ENCODE data around the gene DGKQ. TPM values are rescaled to one million over a fixed set of nuclear protein-coding genes. Genes with fewer than 3 reads are reported as not detected.
"Not testable (repeated sequence)": the region's sequence is repeated elsewhere in the genome, so short reads cannot be mapped to it uniquely, and the experiment has no call there.

DGKQ gene
- total and polyA plus RNA-seq, 10 donors, result 6.3 to 26.3 (median 16.1) TPM

DNA sequence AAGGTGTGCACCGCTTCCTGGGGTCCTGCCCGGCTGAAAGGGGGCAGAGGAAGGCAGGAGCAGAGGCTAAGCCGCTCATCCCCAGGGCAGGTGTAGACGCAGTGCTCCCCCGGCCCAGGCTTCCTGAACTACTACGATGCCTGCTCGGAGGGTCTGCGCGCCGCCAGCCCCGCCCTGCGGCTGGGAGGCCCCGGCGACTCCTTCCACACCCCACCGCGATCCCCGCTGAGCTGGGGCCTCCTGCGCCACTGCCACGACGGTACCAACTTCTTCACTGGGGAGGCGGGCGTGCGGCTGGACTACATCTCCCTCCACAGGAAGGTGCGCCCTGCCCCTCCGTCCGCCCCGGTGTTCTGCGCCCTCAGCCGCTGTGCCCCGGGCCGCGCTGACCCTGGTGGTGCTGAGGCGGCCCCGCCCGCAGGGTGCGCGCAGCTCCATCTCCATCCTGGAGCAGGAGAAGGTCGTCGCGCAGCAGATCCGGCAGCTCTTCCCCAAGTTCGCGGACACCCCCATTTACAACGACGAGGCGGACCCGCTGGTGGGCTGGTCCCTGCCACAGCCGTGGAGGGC is 28.3 kb upstream of the DGKQ start:
- no peaks in the 10 kb centered on the region for H3K36me3 ChIP-seq

DNA sequence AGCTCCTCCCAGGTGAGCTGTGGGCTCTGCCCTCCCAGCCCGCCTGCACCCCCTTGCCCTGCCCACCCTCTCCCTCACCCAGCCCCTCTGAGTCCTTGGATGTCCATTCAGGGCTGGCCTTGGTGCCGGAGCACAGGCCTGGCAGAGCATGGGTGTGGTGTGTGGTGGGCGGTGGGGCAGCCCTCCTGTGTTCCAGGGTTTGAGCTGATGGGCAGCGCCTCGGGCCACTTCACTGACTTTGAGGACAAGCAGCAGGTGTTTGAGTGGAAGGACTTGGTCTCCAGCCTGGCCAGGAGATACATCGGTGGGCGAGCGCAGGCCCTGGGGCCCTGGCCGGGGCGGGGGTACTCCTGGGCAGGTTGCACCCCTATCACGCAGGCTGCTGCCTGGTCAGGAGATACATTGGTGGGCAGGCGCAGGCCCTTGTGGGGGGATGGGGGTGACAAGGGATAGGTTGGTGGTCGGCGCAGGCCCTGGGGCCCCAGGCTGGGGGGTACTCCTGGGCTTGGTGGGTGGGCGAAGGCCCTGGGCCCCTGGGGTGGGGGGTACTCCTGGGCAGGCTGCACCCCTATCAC is 27.4 kb upstream of the DGKQ start:
- H3K9me3 ChIP-seq, result no peaks in the 10 kb centered on the region
- no peak overlapping the region for H3K27ac ChIP-seq
- intact Hi-C loops (cut with DNase I; ENCODE audit: low total_unique reads), result no loop called here
- H3K4me1 ChIP-seq, result peaks cover 13 to 58% (median 40%) of the 10 kb centered on the region in 6 donors
- DNase-seq, result no peak
- H3K27me3 ChIP-seq (replicated peaks in 1 of 7), result peaks cover 12 to 100% (median 82%) of the 10 kb centered on the region in 7 donors
- H3K36me3 ChIP-seq, result no peaks in the 10 kb centered on the region
- WGBS, 5 donors, result 79 to 90% (median 88%) methylated on average over 10 to 15 of the region's 15 CpGs
- no peak overlapping the region for H3K4me3 ChIP-seq
- TF ChIP-seq, protein P1, sequence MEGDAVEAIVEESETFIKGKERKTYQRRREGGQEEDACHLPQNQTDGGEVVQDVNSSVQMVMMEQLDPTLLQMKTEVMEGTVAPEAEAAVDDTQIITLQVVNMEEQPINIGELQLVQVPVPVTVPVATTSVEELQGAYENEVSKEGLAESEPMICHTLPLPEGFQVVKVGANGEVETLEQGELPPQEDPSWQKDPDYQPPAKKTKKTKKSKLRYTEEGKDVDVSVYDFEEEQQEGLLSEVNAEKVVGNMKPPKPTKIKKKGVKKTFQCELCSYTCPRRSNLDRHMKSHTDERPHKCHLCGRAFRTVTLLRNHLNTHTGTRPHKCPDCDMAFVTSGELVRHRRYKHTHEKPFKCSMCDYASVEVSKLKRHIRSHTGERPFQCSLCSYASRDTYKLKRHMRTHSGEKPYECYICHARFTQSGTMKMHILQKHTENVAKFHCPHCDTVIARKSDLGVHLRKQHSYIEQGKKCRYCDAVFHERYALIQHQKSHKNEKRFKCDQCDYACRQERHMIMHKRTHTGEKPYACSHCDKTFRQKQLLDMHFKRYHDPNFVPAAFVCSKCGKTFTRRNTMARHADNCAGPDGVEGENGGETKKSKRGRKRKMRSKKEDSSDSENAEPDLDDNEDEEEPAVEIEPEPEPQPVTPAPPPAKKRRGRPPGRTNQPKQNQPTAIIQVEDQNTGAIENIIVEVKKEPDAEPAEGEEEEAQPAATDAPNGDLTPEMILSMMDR (IDR thresholded peaks at IDR 0.05 in 8 of 11, conservative IDR thresholded peaks at IDR 0.05 in 3 of 11), result no peak
- TF ChIP-seq POLR2A (IDR thresholded peaks at IDR 0.05) (no peak), POLR2AphosphoS5 (IDR thresholded peaks at IDR 0.05) (peak in 1 of 3 donors; percentile 20)

More for the DNA sequence above, 28.3 kb upstream of the DGKQ start:
- peaks cover 12 to 100% (median 82%) of the 10 kb centered on the region in 7 donors for H3K27me3 ChIP-seq (replicated peaks in 1 of 7)
- peaks cover 0 to 2% (median 0%) of the 10 kb centered on the region in 8 donors for H3K9me3 ChIP-seq
- H3K4me1 ChIP-seq, result peaks cover 13 to 56% (median 39%) of the 10 kb centered on the region in 6 donors
- no peak for TF ChIP-seq POLR2A (IDR thresholded peaks at IDR 0.05)
- TF ChIP-seq POLR2AphosphoS5 (IDR thresholded peaks at IDR 0.05), result peak in 2 of 3 donors; percentile 13 to 50
- intact Hi-C loops (cut with DNase I; ENCODE audit: low total_unique reads), result no loop called here
- 7 to 26% (median 23%) methylated on average over 6 to 48 of the region's 48 CpGs for WGBS, 5 donors
- no peak for DNase-seq
- H3K4me3 ChIP-seq, result peak overlapping the region in 1 of 8 donors; percentile 46
- no peak overlapping the region for H3K27ac ChIP-seq

DNA sequence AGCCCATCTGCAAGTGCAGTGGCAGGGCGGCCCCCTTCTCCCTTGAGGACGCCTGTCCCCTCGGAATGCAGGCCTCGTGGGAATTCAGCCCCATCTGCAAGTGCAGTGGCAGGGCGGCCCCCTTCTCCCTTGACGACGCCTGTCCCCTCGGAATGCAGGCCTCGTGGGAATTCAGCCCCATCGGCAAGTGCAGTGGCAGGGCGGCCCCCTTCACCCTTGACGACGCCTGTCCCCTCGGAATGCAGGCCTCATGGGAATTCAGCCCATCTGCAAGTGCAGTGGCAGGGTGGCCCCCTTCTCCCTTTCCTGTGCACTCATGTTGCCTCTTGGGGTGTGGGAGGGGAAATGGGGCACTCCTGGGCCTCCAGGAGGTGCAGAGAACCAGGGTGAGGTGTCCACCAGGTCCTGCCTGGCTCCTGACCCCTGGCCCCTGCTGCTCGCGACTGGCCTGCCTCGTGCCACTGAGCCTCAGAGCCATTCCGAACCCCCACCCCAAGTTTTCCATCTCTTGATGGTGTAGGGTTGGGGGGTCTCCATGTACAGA is 26.6 kb upstream of the DGKQ start:
- Histone ChIP-seq H3K27ac (no peak overlapping the region), H3K36me3 (no peaks in the 10 kb centered on the region), H3K4me3 (no peak overlapping the region), H3K27me3 (replicated peaks in 1 of 7) (peaks cover 12 to 91% (median 74%) of the 10 kb centered on the region in 7 donors), H3K9me3 (no peaks in the 10 kb centered on the region), H3K4me1 (peaks cover 13 to 58% (median 40%) of the 10 kb centered on the region in 6 donors)
- DNase-seq, result no peak
- 47 to 74% (median 61%) methylated on average over 7 to 18 of the region's 18 CpGs for WGBS, 5 donors
- TF ChIP-seq POLR2A (IDR thresholded peaks at IDR 0.05), result no peak
- no peak for TF ChIP-seq POLR2AphosphoS5 (IDR thresholded peaks at IDR 0.05)
- TF ChIP-seq, protein P1 (IDR thresholded peaks at IDR 0.05 in 8 of 11, conservative IDR thresholded peaks at IDR 0.05 in 3 of 11), result no peak
- intact Hi-C loops (cut with DNase I; ENCODE audit: low total_unique reads), result no loop called here

DNA sequence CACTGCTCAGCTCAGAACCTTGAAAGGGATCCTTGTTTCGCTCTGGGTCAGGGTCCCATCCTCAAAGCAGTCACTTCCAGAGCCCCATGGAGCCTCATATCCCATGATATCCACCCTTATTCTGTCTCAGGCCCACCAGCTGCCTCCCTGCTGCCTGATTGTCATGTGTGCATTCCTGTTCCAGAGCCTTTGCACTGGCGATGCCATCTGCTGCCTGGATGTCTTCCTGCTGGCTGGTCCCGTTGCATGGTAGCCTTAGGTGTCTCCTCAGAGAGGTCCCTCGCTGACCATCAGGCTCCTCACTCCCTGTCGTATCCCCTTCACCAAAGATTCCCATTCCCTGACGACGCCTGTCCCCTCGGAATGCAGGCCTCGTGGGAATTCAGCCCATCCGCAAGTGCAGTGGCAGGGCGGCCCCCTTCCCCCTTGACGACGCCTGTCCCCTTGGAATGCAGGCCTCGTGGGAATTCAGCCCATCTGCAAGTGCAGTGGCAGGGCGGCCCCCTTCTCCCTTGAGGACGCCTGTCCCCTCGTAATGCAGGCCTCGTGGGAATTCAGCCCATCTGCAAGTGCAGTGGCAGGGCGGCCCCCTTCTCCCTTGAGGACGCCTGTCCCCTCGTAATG is 26.0 kb upstream of the DGKQ start:
- H3K9me3 ChIP-seq; H3K36me3 ChIP-seq; intact Hi-C loops (cut with DNase I; ENCODE audit: low total_unique reads); DNase-seq; H3K4me3 ChIP-seq; H3K27ac ChIP-seq: not testable (repeated sequence)
- Histone ChIP-seq H3K27me3 (replicated peaks in 1 of 7) (peaks cover 12 to 85% (median 68%) of the 10 kb centered on the region in 7 donors), H3K4me1 (peaks cover 13 to 58% (median 40%) of the 10 kb centered on the region in 6 donors)
- 46 to 65% (median 50%) methylated on average over 14 to 18 of the region's 21 CpGs for WGBS, 5 donors

Measured in spleen (tissue), 11 donors.